IPS-NIHi7 (cell line): ENCODE results near the gene AKR1E2.
A peak's percentile ranks its signal among the peaks of the same experiment; 100 is the strongest.

Experiments used
- DNase-seq: peaks from one replicate; pipeline ENCODE4 v3.0.0; 2012; ENCODE audit warnings: mixed read lengths; ENCODE audit errors: extremely low spot score

Gene AKR1E2

GRCh38 chr10:4845766-4846165 is 19.8 kb downstream of the AKR1E2 start:
- no peak for DNase-seq

GRCh38 chr10:4846775-4847174 is 20.8 kb downstream of the AKR1E2 start:
- DNase-seq, result no peak

GRCh38 chr10:4847561-4848355 is 21.8 kb downstream of the AKR1E2 start:
- no peak for DNase-seq

- no peak for DNase-seq
These were observed 22.5 kb downstream of the AKR1E2 start for GRCh38 chr10:4848356-4849041.

- DNase-seq, result no peak
These were observed 23.0 kb downstream of the AKR1E2 start for GRCh38 chr10:4849042-4849402.

- DNase-seq, result peak; percentile 83
These were observed 23.7 kb downstream of the AKR1E2 start for GRCh38 chr10:4849555-4850242.

GRCh38 chr10:4850397-4850796 is 24.4 kb downstream of the AKR1E2 start:
- no peak for DNase-seq

- no peak for DNase-seq
These were observed 25.2 kb downstream of the AKR1E2 start for GRCh38 chr10:4851176-4851575.

GRCh38 chr10:4851846-4852245 is 25.8 kb downstream of the AKR1E2 start:
- no peak for DNase-seq

- no peak for DNase-seq
These were observed 40.1 kb downstream of the AKR1E2 start for GRCh38 chr10:4865945-4866661.

GRCh38 chr10:4867109-4867519 is 41.1 kb downstream of the AKR1E2 start:
- no peak for DNase-seq

GRCh38 chr10:4867520-4868356 is 41.7 kb downstream of the AKR1E2 start:
- no peak for DNase-seq

- DNase-seq, result no peak
These were observed 42.3 kb downstream of the AKR1E2 start for GRCh38 chr10:4868357-4868657.

GRCh38 chr10:4882704-4883078 is 56.7 kb downstream of the AKR1E2 start:
- DNase-seq, result no peak

GRCh38 chr10:4883079-4883739 is 57.2 kb downstream of the AKR1E2 start:
- DNase-seq, result no peak

GRCh38 chr10:4885162-4885561 is 59.2 kb downstream of the AKR1E2 start:
- no peak for DNase-seq

GRCh38 chr10:4887501-4887900 is 61.5 kb downstream of the AKR1E2 start:
- no peak for DNase-seq

- no peak for DNase-seq
These were observed 62.2 kb downstream of the AKR1E2 start for GRCh38 chr10:4888236-4888635.

- no peak for DNase-seq
These were observed 64.0 kb downstream of the AKR1E2 start for GRCh38 chr10:4889959-4890358.

- no peak for DNase-seq
These were observed 66.7 kb downstream of the AKR1E2 start for GRCh38 chr10:4892681-4893080.

- no peak for DNase-seq
These were observed 68.3 kb downstream of the AKR1E2 start for GRCh38 chr10:4894335-4894734.
